Measurements from ENCODE around the gene S100PBP.
A peak's percentile ranks its signal among the peaks of the same experiment; 100 is the strongest.

Gene S100PBP

GRCh38 chr1:32869923-32870614, 52.6 kb downstream of the S100PBP start:
- H3K27me3 ChIP-seq (ENCODE audit: control insufficient read depth, insufficient read depth, low read length, poor library complexity, severe bottlenecking): peaks cover 16% of the 10 kb centered on the region
- peaks cover 23% of the 10 kb centered on the region for H3K4me1 ChIP-seq (ENCODE audit: control insufficient read depth, insufficient read depth, low read length)
- WGBS, 2 experiments: 33 to 34% methylated on average over 16 of the region's 16 CpGs
- H3K36me3 ChIP-seq (ENCODE audit: control insufficient read depth, insufficient read depth, low read length): no peaks in the 10 kb centered on the region
- H3K9me3 ChIP-seq (ENCODE audit: control insufficient read depth, low read length): no peaks in the 10 kb centered on the region
- peak overlapping the region; percentile 37 for H3K4me3 ChIP-seq (ENCODE audit: insufficient read depth, low read depth, low read length)
- no peak overlapping the region for H3K27ac ChIP-seq (ENCODE audit: insufficient read depth, low read depth, low read length, poor library complexity, severe bottlenecking)

GRCh38 chr1:32870615-32871363, 53.3 kb downstream of the S100PBP start, which contains the start of gene FNDC5:
FNDC5 (minus strand) TSS chr1:32870912.
- Histone ChIP-seq H3K27me3 (ENCODE audit: control insufficient read depth, insufficient read depth, low read length, poor library complexity, severe bottlenecking) (peaks cover 16% of the 10 kb centered on the region), H3K9me3 (ENCODE audit: control insufficient read depth, low read length) (no peaks in the 10 kb centered on the region), H3K27ac (ENCODE audit: insufficient read depth, low read depth, low read length, poor library complexity, severe bottlenecking) (peak within 1 kb of the TSS; percentile 26), H3K4me3 (ENCODE audit: insufficient read depth, low read depth, low read length) (peak within 1 kb of the TSS; percentile 45), H3K4me1 (ENCODE audit: control insufficient read depth, insufficient read depth, low read length) (peaks cover 28% of the 10 kb centered on the region), H3K36me3 (ENCODE audit: control insufficient read depth, insufficient read depth, low read length) (no peaks in the 10 kb centered on the region)
- WGBS, 2 experiments: 2% methylated on average over 99 of the region's 99 CpGs

- 25 to 28% methylated on average over 13 of the region's 13 CpGs for WGBS, 2 experiments
- peak overlapping the region; percentile 45 for H3K4me3 ChIP-seq (ENCODE audit: insufficient read depth, low read depth, low read length)
- peak overlapping the region; percentile 63 for H3K27ac ChIP-seq (ENCODE audit: insufficient read depth, low read depth, low read length, poor library complexity, severe bottlenecking)
Measured at GRCh38 chr1:32871364-32872191, 54.1 kb downstream of the S100PBP start.

GRCh38 chr1:32872192-32872460, 54.7 kb downstream of the S100PBP start:
- Histone ChIP-seq H3K27me3 (ENCODE audit: control insufficient read depth, insufficient read depth, low read length, poor library complexity, severe bottlenecking) (peaks cover 16% of the 10 kb centered on the region), H3K4me3 (ENCODE audit: insufficient read depth, low read depth, low read length) (peak overlapping the region; percentile 45), H3K27ac (ENCODE audit: insufficient read depth, low read depth, low read length, poor library complexity, severe bottlenecking) (peak overlapping the region; percentile 63), H3K4me1 (ENCODE audit: control insufficient read depth, insufficient read depth, low read length) (peaks cover 35% of the 10 kb centered on the region), H3K9me3 (ENCODE audit: control insufficient read depth, low read length) (no peaks in the 10 kb centered on the region), H3K36me3 (ENCODE audit: control insufficient read depth, insufficient read depth, low read length) (no peaks in the 10 kb centered on the region)
- 35 to 36% methylated on average over 7 of the region's 7 CpGs for WGBS, 2 experiments

More at GRCh38 chr1:32871364-32872191, 54.1 kb downstream of the S100PBP start:
- Histone ChIP-seq H3K27me3 (ENCODE audit: control insufficient read depth, insufficient read depth, low read length, poor library complexity, severe bottlenecking) (peaks cover 16% of the 10 kb centered on the region), H3K4me1 (ENCODE audit: control insufficient read depth, insufficient read depth, low read length) (peaks cover 29% of the 10 kb centered on the region), H3K36me3 (ENCODE audit: control insufficient read depth, insufficient read depth, low read length) (no peaks in the 10 kb centered on the region), H3K9me3 (ENCODE audit: control insufficient read depth, low read length) (no peaks in the 10 kb centered on the region)

GRCh38 chr1:32873484-32873883, 56.0 kb downstream of the S100PBP start:
- H3K4me1 ChIP-seq (ENCODE audit: control insufficient read depth, insufficient read depth, low read length): peaks cover 48% of the 10 kb centered on the region
- no peaks in the 10 kb centered on the region for H3K9me3 ChIP-seq (ENCODE audit: control insufficient read depth, low read length)
- H3K27me3 ChIP-seq (ENCODE audit: control insufficient read depth, insufficient read depth, low read length, poor library complexity, severe bottlenecking): peaks cover 16% of the 10 kb centered on the region
- H3K4me3 ChIP-seq (ENCODE audit: insufficient read depth, low read depth, low read length): no peak overlapping the region
- H3K36me3 ChIP-seq (ENCODE audit: control insufficient read depth, insufficient read depth, low read length): no peaks in the 10 kb centered on the region
- WGBS, 2 experiments: 94% methylated on average over 5 of the region's 5 CpGs
- H3K27ac ChIP-seq (ENCODE audit: insufficient read depth, low read depth, low read length, poor library complexity, severe bottlenecking): no peak overlapping the region

- Histone ChIP-seq H3K4me3 (ENCODE audit: insufficient read depth, low read depth, low read length) (no peak overlapping the region), H3K27ac (ENCODE audit: insufficient read depth, low read depth, low read length, poor library complexity, severe bottlenecking) (no peak overlapping the region), H3K27me3 (ENCODE audit: control insufficient read depth, insufficient read depth, low read length, poor library complexity, severe bottlenecking) (peaks cover 8% of the 10 kb centered on the region), H3K9me3 (ENCODE audit: control insufficient read depth, low read length) (no peaks in the 10 kb centered on the region), H3K36me3 (ENCODE audit: control insufficient read depth, insufficient read depth, low read length) (no peaks in the 10 kb centered on the region), H3K4me1 (ENCODE audit: control insufficient read depth, insufficient read depth, low read length) (peaks cover 44% of the 10 kb centered on the region)
- WGBS, 2 experiments: 82 to 88% methylated on average over 5 of the region's 5 CpGs
Measured at GRCh38 chr1:32874860-32875752, 57.7 kb downstream of the S100PBP start.

- no peak overlapping the region for H3K4me3 ChIP-seq (ENCODE audit: insufficient read depth, low read depth, low read length)
- 66 to 67% methylated on average over 16 of the region's 16 CpGs for WGBS, 2 experiments
- peaks cover 35% of the 10 kb centered on the region for H3K4me1 ChIP-seq (ENCODE audit: control insufficient read depth, insufficient read depth, low read length)
- H3K36me3 ChIP-seq (ENCODE audit: control insufficient read depth, insufficient read depth, low read length): no peaks in the 10 kb centered on the region
- H3K9me3 ChIP-seq (ENCODE audit: control insufficient read depth, low read length): no peaks in the 10 kb centered on the region
- H3K27ac ChIP-seq (ENCODE audit: insufficient read depth, low read depth, low read length, poor library complexity, severe bottlenecking): no peak overlapping the region
- no peaks in the 10 kb centered on the region for H3K27me3 ChIP-seq (ENCODE audit: control insufficient read depth, insufficient read depth, low read length, poor library complexity, severe bottlenecking)
Measured at GRCh38 chr1:32876341-32877210, 59.1 kb downstream of the S100PBP start.

GRCh38 chr1:32877211-32878110, 60.0 kb downstream of the S100PBP start:
- Histone ChIP-seq H3K27ac (ENCODE audit: insufficient read depth, low read depth, low read length, poor library complexity, severe bottlenecking) (no peak overlapping the region), H3K9me3 (ENCODE audit: control insufficient read depth, low read length) (no peaks in the 10 kb centered on the region), H3K36me3 (ENCODE audit: control insufficient read depth, insufficient read depth, low read length) (no peaks in the 10 kb centered on the region), H3K27me3 (ENCODE audit: control insufficient read depth, insufficient read depth, low read length, poor library complexity, severe bottlenecking) (no peaks in the 10 kb centered on the region), H3K4me1 (ENCODE audit: control insufficient read depth, insufficient read depth, low read length) (peaks cover 31% of the 10 kb centered on the region), H3K4me3 (ENCODE audit: insufficient read depth, low read depth, low read length) (no peak overlapping the region)
- 90 to 91% methylated on average over 13 of the region's 13 CpGs for WGBS, 2 experiments
